Measurements from ENCODE around the gene ZNF239.
"Not testable (repeated sequence)": the region's sequence is repeated elsewhere in the genome, so short reads cannot be mapped to it uniquely, and the experiment has no call there.

The ZNF239 gene

DNA sequence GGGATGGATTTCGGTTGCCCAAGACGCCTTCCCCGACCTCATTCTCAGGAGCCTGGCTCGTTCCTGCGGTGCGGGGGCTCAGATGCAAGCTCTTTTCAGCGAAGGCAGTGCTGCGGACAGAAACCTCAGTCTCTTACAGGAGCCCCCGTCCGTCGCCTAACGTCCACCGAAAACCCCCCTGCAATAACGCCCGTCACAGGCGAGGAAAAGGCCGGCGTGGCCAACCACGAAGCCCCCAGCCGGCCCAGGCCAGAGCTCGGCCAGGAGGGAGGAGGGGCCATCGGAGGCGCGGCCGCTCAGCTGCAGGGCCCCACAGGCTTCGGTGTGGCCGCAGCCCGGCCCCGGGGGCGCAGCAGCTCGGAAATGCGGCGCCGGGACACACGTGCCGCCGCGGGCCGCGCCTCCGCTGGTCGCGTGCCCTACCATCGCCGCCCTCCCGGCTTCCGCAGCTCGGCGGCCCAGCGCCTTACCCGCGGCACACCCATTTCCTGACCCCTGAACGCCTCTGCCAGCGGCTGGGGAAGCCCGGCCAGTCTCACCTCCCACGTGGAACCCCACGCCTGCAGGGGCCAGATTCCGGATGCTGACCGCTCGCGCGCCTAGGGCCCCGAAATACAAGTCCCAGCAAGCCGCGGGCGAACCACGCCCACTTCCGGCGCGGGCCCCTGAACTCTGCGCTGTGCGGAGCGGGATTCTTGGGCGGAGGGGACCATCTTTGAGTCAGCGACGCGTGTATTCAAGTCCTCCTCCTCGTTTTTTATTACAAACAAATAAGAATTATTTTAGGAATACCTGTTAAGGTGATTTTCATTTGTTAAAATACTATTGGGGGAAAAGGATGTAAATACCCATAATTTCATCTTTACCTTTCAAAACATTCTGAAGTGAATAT, at the start of gene ZNF239:
Gene ZNF239, minus strand, starts transcription at position 616 of the 892 bp plus-strand sequence. CDS start 16,537 bp downstream, outside the sequence.
- DNase-seq (ENCODE audit: low read depth): peak; percentile 84

GRCh38 chr10:43623351-43623750, 48.9 kb upstream of the ZNF239 start:
- DNase-seq (ENCODE audit: low read depth): no peak

GRCh38 chr10:43622038-43622437, 47.6 kb upstream of the ZNF239 start:
- DNase-seq (ENCODE audit: low read depth): no peak

DNA sequence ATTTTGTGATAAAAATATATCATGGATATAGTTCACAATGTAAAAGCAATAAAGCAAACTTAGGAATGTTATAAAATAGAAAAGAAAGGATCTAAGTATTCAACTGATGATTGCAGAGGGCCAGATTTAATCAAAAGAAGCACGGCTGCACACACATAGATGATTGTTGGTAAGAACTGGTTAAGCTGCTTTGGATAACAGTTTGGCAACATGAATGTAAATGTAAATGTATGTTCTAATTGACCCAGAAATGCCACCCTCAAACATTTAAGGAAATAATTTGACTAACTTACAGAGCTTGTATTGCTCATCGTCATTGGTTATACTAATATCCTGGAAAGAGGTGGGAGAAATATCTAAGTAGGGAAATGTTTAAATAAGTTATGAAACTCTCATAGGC, 45.0 kb upstream of the ZNF239 start:
- DNase-seq (ENCODE audit: low read depth): no peak

- DNase-seq (ENCODE audit: low read depth): no peak
Measured at GRCh38 chr10:43616697-43617370, 42.4 kb upstream of the ZNF239 start.

DNA sequence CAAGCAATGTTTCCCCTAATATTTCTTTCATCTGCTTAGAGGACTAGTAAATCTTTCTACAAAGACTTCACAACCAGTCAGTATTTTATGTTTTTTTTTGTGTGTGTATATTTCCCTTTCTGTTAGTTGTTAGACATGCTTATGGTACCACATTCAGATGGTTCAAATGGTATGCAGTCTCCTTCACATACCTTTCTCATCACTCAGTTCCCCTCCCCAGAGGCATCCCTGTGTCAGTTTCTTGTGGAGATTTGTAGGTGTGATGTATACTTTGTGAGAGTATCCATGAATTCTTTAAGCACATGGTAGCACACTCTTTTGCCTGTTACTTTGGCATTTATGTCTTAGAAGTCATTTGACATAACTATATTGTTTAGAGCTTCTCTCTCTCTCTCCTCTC, 36.2 kb upstream of the ZNF239 start:
- no peak for DNase-seq (ENCODE audit: low read depth)

GRCh38 chr10:43607199-43607573, 32.8 kb upstream of the ZNF239 start:
- DNase-seq (ENCODE audit: low read depth): no peak

GRCh38 chr10:43606323-43607198, 32.1 kb upstream of the ZNF239 start, which contains the start of gene ZNF485:
Gene ZNF485, plus strand, starts transcription at chr10:43606438. Its CDS starts 613 bp downstream, at chr10:43607051.
- DNase-seq (ENCODE audit: low read depth): peak; percentile 17

- no peak for DNase-seq (ENCODE audit: low read depth)
Measured at GRCh38 chr10:43605850-43606322, 31.5 kb upstream of the ZNF239 start.

GRCh38 chr10:43601576-43601975, 27.2 kb upstream of the ZNF239 start:
- DNase-seq (ENCODE audit: low read depth): not testable (repeated sequence)

DNA sequence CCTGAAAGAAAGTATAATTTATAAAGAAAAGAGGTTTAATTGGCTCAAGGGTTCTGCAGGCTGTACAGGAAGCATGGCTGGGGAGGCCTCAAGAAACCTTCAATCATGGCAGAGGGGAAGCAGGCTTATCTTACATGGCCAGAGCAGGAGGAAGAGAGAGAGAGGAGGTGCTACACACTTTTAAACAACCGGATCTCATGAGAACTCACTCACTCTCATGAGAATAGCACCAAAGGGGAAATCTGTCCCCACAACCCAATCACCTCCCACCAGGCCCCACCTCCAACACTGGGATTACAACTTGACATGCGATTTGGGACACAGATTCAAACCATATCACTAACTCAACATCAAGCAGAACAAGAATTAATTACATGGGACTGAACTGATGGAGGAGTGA, 24.9 kb upstream of the ZNF239 start:
- DNase-seq (ENCODE audit: low read depth): no peak

GRCh38 chr10:43598446-43598845, 24.0 kb upstream of the ZNF239 start:
- no peak for DNase-seq (ENCODE audit: low read depth)

DNA sequence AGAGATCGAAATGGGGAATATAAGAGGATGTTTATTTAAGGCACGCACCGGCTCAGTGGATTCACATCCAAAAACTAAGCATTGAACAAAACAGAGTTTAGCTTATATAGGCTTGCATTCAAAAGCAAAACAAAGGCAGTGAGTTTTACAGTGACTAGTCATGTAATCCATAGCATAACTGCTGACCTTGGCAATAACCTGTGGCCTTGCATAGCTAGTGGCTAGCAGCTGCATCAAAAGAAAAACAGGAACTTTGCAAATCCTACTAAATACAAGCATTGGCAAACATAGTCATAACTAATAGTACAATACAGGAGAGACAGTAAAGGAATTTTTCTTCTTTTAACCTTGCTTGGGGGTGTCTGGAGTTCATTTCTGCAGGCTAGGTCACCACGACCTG, 22.1 kb upstream of the ZNF239 start:
- no peak for DNase-seq (ENCODE audit: low read depth)

GRCh38 chr10:43595739-43596298, 21.4 kb upstream of the ZNF239 start:
- DNase-seq (ENCODE audit: low read depth): no peak

- DNase-seq (ENCODE audit: low read depth): no peak
Measured at GRCh38 chr10:43594944-43595589, 20.7 kb upstream of the ZNF239 start.

GRCh38 chr10:43591303-43591904, 17.0 kb upstream of the ZNF239 start:
- DNase-seq (ENCODE audit: low read depth): no peak

GRCh38 chr10:43586730-43587115, 12.3 kb upstream of the ZNF239 start:
- not testable (repeated sequence) for DNase-seq (ENCODE audit: low read depth)

DNA sequence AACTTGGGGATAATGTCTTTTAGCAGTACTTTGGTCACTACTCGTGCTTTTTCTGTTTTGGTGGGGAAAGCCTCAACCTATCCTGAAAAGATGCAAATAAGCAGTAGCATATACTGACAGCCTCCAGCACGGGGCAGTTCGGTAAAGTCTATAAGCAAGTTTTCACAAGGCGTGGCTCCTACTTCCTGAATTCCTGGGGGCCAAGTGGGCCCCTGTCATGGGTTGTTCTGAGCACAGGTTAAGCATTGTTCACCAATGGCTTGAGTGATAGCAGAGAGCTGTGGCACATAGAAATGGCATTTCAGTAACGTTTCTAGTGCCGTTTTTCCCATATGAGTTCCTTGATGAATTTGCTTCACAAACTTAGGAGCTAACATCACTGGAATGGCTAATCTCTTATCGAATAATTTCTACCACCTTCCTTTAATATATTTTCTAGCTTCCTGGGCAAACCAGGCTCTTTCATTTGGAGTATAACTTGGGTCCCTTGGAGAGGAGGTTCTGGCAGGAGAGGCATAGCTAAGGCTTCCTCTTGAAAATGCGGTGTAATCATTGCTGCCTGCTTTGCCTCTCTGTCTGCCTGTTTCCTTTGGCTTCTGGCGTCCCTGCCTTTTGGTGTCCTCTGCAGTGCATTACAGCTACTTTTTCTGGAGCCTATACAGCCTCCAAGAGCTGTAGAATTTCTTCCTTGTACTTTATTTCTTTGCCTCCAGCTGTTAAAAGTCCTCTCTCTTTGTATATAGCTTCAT, 11.7 kb upstream of the ZNF239 start:
- DNase-seq (ENCODE audit: low read depth): no peak

DNA sequence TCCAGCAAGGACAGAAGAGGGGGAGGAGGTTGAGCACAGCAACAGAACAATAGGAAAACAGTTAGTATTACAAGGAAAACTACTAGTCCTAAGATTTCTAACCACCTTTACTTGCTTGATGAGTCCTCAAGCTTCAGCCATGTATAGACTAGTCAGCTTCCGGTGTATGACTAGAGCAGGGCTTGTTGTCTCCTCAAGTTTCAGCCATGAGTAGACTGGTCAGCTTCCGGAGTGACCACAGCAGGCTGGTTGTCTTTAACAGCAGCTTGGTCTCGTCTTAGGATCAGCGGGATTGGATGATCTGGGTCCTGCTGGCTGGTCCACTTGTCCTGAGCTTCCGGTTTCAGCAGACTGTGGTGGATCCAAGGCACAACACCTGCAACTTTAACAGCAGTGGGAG, 10.6 kb upstream of the ZNF239 start:
- no peak for DNase-seq (ENCODE audit: low read depth)

- no peak for DNase-seq (ENCODE audit: low read depth)
Measured at GRCh38 chr10:43584051-43584450, 9.6 kb upstream of the ZNF239 start.
